Natural killer cell (primary cell): ENCODE data around the gene LRIG1. TPM values are rescaled to one million over a fixed set of nuclear protein-coding genes. Genes with fewer than 3 reads are reported as not detected.

Source experiments
- ATAC-seq, 3 donors: fragments of 150-1000 bp in 2 of 3; fragments of 200-7000 bp in 1 of 3; cut with Tn5 transposase; 1 replicate in 1 of 3; 2 replicates in 2 of 3; pipeline ENCODE4 v1.10.0; 2021; ENCODE audit warnings: mild to moderate bottlenecking in 2 of 3, moderate library complexity in 2 of 3
- DNase-seq, 2 donors: peaks; one replicate each; pipeline versions ENCODE4 v3.0.0 to v3.0.0-alpha.2; 2013 to 2021; ENCODE audit warnings: mixed read lengths in 1 of 2
- H3K27ac ChIP-seq: one replicate; pipeline ENCODE4 v1.5.1; 2013; ENCODE audit warnings: mild to moderate bottlenecking, low read length
- H3K27me3 ChIP-seq: one replicate; pipeline ENCODE4 v1.6.1; 2013; ENCODE audit warnings: low read length; ENCODE audit not compliant: control insufficient read depth, insufficient read depth
- H3K36me3 ChIP-seq: one replicate; pipeline ENCODE4 v1.6.1; 2013; ENCODE audit warnings: low read length; ENCODE audit not compliant: control insufficient read depth, insufficient read depth
- H3K4me1 ChIP-seq: one replicate; pipeline ENCODE4 v1.6.1; 2013; ENCODE audit warnings: low read length; ENCODE audit not compliant: control insufficient read depth, insufficient read depth
- H3K4me3 ChIP-seq: one replicate; pipeline ENCODE4 v1.5.1; 2013; ENCODE audit warnings: low read length
- H3K9me3 ChIP-seq: one replicate; pipeline ENCODE4 v1.6.1; 2013; ENCODE audit warnings: low read length; ENCODE audit not compliant: control insufficient read depth, insufficient read depth
- H3K27ac Mint-ChIP-seq, 2 donors: one replicate each; pipeline ENCODE4 v1.8.0; 2022; ENCODE audit warnings: mild to moderate bottlenecking in 2 of 2, mixed read lengths in 2 of 2, moderate library complexity in 1 of 2
- H3K27me3 Mint-ChIP-seq, 2 donors: one replicate each; pipeline ENCODE4 v1.8.0; 2022; ENCODE audit warnings: low read depth in 2 of 2, mixed read lengths in 2 of 2
- H3K36me3 Mint-ChIP-seq: one replicate; pipeline ENCODE4 v1.8.0; 2022; ENCODE audit warnings: mixed read lengths
- H3K4me1 Mint-ChIP-seq, 2 donors: one replicate each; pipeline ENCODE4 v1.8.0; 2022; ENCODE audit warnings: mixed read lengths in 2 of 2
- H3K4me3 Mint-ChIP-seq: one replicate; pipeline ENCODE4 v1.8.0; 2022; ENCODE audit warnings: mild to moderate bottlenecking, moderate library complexity, mixed read lengths
- H3K9me3 Mint-ChIP-seq, 2 donors: one replicate each; pipeline ENCODE4 v1.8.0; 2022; ENCODE audit warnings: mixed read lengths in 2 of 2
- CTCF ChIP-seq: fragments of 200-600 bp; IDR thresholded peaks from one replicate; pipeline ENCODE4 v1.8.0; 2022; ENCODE audit warnings: antibody characterized with exemption
- WGBS: methylation state at CpG from one replicate; pipeline ENCODE4 v1.1.7; 2013; ENCODE audit warnings: missing lambda C conversion rate; ENCODE audit not compliant: insufficient coverage; 5-methylcytosine and 5-hydroxymethylcytosine counted together
- intact Hi-C: fragments of 100-400 bp; cut with micrococcal nuclease; formaldehyde crosslinking; loops from one replicate; pipeline ENCODE4 v1.14.2; 2022
- total RNA-seq, 4 donors: library from RNA; stranded (reverse); fragments of 120-200 nt in 1 of 4; gene quantifications; one replicate each; pipeline versions ENCODE4 v1.2.3 to v1.2.4, GENCODE V29; 2013 to 2022

The LRIG1 gene
- total RNA-seq, 3 donors from 2014 or later (not counting 1 experiment from before 2014, with no cell fraction given) = 5.5 to 10.6 (median 8.5) TPM

DNA sequence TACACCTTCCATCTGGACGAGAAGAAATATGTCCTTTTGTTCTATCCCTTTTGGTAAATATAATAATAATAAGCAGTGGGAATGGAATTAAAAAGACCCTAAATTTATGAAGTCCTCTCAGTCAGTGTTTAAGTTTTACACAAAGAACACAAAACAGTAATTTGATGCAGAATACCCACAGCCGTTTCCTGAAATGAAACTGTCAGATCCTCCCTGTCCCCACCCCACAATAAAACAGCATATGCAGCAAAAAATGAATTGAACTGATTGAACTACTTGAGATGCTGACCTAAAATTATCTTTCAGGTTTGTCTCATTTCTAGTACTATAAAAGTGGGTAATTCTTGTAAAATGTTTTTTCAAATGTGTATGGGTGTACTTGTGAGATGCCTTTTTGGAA is 2.2 kb upstream of the LRIG1 start:
- TF ChIP-seq CTCF = no peak
- Histone ChIP-seq H3K9me3 (no peaks in the 10 kb centered on the region), H3K4me3 (no peak overlapping the region), H3K4me1 (peaks cover 17% of the 10 kb centered on the region), H3K27ac (no peak overlapping the region), H3K36me3 (no peaks in the 10 kb centered on the region), H3K27me3 (peaks cover 3% of the 10 kb centered on the region)
- Mint-ChIP-seq H3K27me3 (peaks cover 9 to 11% of the 10 kb centered on the region in 2 donors), H3K9me3 (no peaks in the 10 kb centered on the region), H3K4me3 (peak overlapping the region; percentile 21), H3K4me1 (peaks cover 24 to 35% of the 10 kb centered on the region in 2 donors), H3K36me3 (no peaks in the 10 kb centered on the region), H3K27ac (no peak overlapping the region)
- 6% methylated on average over 1 of the region's 2 CpGs for WGBS
- intact Hi-C loops = loop anchor here (5.0 to 10.0 kb wide), 3 partner anchors 48 to 494 kb away; partner anchors contain the start of gene KBTBD8
- ATAC-seq = no peak
- no peak for DNase-seq

GRCh38 chr3:66502245-66502874 is 1.5 kb upstream of the LRIG1 start:
- H3K4me1 Mint-ChIP-seq = peaks cover 24 to 35% of the 10 kb centered on the region in 2 donors
- Histone ChIP-seq H3K27me3 (peaks cover 3% of the 10 kb centered on the region), H3K4me1 (peaks cover 17% of the 10 kb centered on the region), H3K27ac (no peak overlapping the region), H3K4me3 (no peak overlapping the region), H3K9me3 (no peaks in the 10 kb centered on the region), H3K36me3 (no peaks in the 10 kb centered on the region)
- H3K36me3 Mint-ChIP-seq = no peaks in the 10 kb centered on the region
- peaks cover 9 to 11% of the 10 kb centered on the region in 2 donors for H3K27me3 Mint-ChIP-seq
- DNase-seq (no peak), ATAC-seq (no peak)
- no peaks in the 10 kb centered on the region for H3K9me3 Mint-ChIP-seq
- no peak overlapping the region for H3K27ac Mint-ChIP-seq
- H3K4me3 Mint-ChIP-seq = peak overlapping the region; percentile 58
- intact Hi-C loops = loop anchor here (5.0 to 10.0 kb wide), 3 partner anchors 48 to 495 kb away; partner anchors contain the start of gene KBTBD8
- TF ChIP-seq CTCF = no peak
- 86% methylated on average over 5 of the region's 6 CpGs for WGBS

DNA sequence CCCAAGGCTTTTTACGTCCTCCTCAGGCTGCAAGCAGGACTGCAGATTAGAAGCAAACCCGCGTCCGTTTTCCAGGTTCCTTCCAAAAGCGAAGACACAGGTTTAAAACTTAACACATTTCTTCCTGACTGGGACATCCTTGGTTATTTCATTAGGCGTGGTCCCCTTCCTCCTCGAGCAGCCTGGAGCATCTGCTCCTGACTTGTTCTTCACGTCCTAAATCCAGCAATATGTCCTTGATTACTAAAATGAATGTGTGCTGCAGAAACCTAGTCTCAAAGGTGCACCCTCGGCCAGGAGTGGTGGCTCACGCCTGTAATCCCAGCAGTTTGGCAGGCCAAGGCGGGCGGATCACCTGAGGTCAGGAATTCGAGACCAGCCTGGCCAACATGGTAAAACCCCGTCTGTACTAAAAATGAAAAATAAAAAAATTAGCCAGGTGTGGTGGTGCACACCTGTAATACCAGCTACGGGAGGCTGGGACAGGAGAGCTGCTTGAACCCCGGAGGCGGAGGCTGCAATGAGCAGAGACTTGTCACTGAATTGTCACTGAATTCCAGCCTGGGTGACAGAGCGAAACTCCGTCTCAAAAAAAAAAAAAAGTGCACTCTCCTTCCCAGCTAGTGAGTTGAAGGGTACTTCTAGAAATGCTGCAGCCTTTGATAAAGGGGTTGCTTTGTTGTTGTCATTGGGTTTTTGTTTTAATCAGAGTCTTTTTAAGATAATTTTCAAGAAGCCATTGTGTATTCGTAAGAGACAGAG is 842 bp upstream of the LRIG1 start:
- H3K27ac Mint-ChIP-seq = peak overlapping the region; percentile 70 to 82
- no peak for TF ChIP-seq CTCF
- peaks cover 24 to 32% of the 10 kb centered on the region in 2 donors for H3K4me1 Mint-ChIP-seq
- DNase-seq (no peak), ATAC-seq (no peak)
- intact Hi-C loops = loop anchor here (2.0 to 10.0 kb wide), 4 partner anchors 47 to 496 kb away; partner anchors contain the start of genes KBTBD8 and SLC25A26
- no peak overlapping the region for H3K27ac ChIP-seq
- no peaks in the 10 kb centered on the region for H3K36me3 Mint-ChIP-seq
- peak overlapping the region; percentile 19 for H3K4me3 ChIP-seq
- H3K9me3 Mint-ChIP-seq = no peaks in the 10 kb centered on the region
- no peaks in the 10 kb centered on the region for H3K9me3 ChIP-seq
- H3K27me3 Mint-ChIP-seq = peaks cover 9 to 18% of the 10 kb centered on the region in 2 donors
- 37% methylated on average over 19 of the region's 20 CpGs for WGBS
- peak overlapping the region; percentile 88 for H3K4me3 Mint-ChIP-seq
- no peaks in the 10 kb centered on the region for H3K36me3 ChIP-seq
- peaks cover 17% of the 10 kb centered on the region for H3K4me1 ChIP-seq
- H3K27me3 ChIP-seq = peaks cover 3% of the 10 kb centered on the region
